Epithelial cell of esophagus (primary cell): ENCODE results near the gene MGME1.

Experiments used
- DNase-seq: peaks from one replicate; pipeline ENCODE4 v3.0.0; 2010; ENCODE audit warnings: low read depth
- H3K4me3 ChIP-seq: 2 replicates; pipeline ENCODE4 v1.5.1; 2011; ENCODE audit warnings: mild to moderate bottlenecking, low read length, control low read depth
- TF ChIP-seq, protein P1 (sequence below): IDR thresholded peaks from 2 replicates; pipeline ENCODE4 v1.5.1; 2011; ENCODE audit warnings: low read depth, mild to moderate bottlenecking, low read length, control low read depth, inconsistent platforms; ENCODE audit not compliant: insufficient read depth; ENCODE audit errors: missing control alignments

Gene MGME1

DNA sequence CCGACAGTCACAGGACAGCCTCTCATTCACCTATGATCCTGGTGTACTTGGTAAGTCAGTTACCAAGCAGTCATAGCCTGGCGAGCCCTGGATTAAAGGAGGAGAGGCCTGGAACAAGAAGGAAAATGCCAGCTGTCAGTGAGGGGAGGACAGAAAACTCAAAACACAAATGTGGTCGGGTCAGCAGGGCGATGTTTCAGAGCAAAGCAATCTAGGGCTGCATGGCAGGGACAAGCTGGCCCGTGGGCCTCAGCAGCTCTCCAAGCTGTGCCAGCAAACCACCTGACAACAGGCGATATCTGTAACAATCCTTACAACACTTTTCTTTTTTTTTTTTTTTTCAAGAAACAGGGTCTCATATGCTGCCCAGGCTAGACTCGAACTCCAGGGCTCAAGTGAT, 40.3 kb downstream of the MGME1 start:
- TF ChIP-seq, protein P1, sequence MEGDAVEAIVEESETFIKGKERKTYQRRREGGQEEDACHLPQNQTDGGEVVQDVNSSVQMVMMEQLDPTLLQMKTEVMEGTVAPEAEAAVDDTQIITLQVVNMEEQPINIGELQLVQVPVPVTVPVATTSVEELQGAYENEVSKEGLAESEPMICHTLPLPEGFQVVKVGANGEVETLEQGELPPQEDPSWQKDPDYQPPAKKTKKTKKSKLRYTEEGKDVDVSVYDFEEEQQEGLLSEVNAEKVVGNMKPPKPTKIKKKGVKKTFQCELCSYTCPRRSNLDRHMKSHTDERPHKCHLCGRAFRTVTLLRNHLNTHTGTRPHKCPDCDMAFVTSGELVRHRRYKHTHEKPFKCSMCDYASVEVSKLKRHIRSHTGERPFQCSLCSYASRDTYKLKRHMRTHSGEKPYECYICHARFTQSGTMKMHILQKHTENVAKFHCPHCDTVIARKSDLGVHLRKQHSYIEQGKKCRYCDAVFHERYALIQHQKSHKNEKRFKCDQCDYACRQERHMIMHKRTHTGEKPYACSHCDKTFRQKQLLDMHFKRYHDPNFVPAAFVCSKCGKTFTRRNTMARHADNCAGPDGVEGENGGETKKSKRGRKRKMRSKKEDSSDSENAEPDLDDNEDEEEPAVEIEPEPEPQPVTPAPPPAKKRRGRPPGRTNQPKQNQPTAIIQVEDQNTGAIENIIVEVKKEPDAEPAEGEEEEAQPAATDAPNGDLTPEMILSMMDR, result no peak
- DNase-seq, result no peak
- H3K4me3 ChIP-seq, result no peak overlapping the region

DNA sequence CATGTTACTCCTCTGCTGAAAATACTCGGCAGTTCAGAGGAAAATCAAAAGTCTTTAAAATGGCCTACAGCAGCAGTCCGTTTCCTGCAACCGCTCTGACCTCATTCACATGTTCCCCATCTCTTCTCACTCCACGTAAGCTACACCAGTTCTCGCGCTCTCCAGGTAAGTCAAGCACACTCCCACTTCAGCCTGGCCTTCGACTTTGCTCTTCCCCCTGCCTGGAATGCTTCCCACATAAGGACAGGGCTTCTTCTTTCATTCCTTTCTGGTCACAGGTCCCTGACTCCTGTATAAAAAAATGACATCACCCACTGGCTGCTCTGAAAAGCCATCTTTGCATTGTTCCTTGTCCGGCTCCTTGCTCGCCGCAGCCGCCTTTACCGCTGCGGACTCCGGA, 42.7 kb downstream of the MGME1 start:
- H3K4me3 ChIP-seq, result no peak overlapping the region
- TF ChIP-seq, protein P1, result no peak
- DNase-seq, result no peak

DNA sequence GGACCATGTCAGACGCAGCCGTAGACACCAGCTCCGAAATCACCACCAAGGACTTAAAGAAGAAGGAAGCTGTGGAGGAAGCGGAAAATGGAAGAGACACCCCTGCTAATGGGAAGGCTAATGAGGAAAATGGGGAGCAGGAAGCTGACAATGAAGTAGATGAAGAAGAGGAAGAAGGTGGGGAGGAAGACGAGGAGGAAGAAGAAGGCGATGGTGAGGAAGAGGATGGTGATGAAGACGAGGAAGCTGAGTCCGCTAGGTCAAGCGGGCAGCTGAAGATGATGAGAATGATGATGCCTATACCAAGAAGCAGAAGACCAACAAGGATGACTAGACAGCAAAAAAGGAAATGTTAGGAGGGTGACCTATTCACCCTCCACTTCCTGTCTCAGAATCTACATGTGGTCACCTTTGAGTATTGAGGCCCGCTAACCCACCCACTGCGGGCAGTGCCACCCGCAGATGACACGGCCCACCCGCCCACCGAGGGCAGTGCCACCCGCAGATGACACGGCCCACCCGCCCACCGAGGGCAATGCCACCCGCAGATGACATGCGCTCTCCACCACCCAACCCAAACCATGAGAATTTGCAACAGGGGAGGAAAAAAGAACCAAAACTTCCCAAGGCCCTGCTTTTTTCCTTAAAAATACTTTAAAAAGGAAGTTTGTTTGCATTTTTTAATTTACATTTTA, 43.3 kb downstream of the MGME1 start:
- no peak overlapping the region for H3K4me3 ChIP-seq
- TF ChIP-seq, protein P1, result no peak
- DNase-seq, result no peak

DNA sequence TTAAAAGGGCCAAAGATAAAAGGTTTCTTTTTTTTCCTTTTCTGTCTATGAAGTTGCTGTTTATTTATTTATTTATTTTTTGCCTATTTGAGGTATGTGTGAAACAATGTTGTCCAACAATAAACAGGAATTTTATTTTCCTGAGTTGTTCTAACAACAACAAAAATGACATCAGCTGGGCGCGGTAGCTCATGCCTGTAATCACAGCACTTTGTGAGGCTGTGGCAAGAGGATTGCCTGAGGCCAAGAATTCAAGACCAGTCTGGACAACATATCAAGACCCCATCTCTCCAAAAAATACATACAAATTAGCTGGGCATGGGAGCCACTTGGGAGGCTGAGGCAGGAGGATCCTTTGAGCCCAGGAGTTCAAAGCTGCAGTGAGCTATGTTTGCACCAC, 44.1 kb downstream of the MGME1 start:
- DNase-seq, result peak; percentile 55
- TF ChIP-seq, protein P1, result no peak
- no peak overlapping the region for H3K4me3 ChIP-seq

DNA sequence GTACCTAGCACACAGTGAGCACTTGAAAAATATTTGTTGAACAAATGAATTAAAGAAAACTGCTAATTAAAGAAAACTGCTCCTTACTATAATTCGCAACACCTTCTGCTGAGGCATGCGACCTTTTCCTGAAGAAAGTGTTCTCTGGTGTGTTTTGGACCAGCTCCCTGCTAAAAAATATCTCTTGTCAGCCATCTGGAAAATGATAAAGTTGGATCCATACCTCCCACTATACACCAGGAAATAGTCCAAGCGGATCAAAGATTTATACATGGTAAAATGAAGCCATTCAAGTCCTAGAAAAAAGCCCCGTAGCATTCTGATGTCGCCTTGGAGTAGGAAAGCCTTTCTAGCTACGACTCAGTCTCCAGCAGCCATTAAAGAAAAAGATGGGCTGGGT, 45.6 kb downstream of the MGME1 start:
- no peak overlapping the region for H3K4me3 ChIP-seq
- TF ChIP-seq, protein P1, result no peak
- DNase-seq, result no peak

DNA sequence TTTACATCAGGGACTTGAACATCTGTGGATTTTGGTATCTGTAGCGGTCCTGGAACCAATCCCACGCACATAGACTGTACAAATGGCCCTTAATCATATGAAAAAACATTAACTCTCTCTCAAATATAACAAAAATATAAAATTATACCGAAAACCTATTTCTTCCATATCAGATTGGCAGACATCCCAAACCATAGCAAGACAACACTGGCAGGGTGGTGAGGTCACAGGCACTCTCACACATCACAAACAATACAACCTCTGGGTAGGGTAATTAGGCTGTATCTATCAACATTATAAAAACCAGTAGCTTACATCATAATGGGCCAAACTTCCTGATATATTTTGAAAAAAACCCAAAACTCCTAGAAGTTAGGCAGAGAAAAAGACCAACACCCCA, 48.0 kb downstream of the MGME1 start:
- no peak for DNase-seq
- no peak overlapping the region for H3K4me3 ChIP-seq
- TF ChIP-seq, protein P1, result no peak

DNA sequence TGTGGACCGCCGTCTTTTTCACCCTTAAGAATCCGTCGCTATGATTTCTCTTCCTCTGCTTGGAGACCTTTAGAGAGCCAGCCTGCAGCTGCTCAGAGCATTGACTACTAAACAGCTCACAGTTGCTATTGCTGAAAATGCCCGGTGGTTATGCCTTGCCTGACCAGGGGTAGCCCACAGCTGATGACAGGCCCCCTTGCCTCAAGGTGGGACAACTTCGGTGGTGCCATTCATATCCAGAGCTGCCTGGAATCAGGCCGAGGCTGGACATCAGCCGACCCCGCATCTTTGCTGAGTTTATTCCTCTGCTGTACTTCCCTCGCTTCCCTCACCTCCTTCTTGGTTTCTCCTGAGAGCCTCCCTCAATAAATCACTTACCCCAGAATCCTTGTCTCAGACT, 49.3 kb downstream of the MGME1 start:
- no peak overlapping the region for H3K4me3 ChIP-seq
- TF ChIP-seq, protein P1, result no peak
- DNase-seq, result no peak
